Measurements from ENCODE around the gene GPR137. TPM values are rescaled to one million over a fixed set of nuclear protein-coding genes. Genes with fewer than 3 reads are reported as not detected.

GPR137 gene
- total and polyA plus RNA-seq, 9 donors, result 7.7 to 30.7 (median 19.6) TPM

- Histone ChIP-seq H3K27me3 (ENCODE audit: control insufficient read depth, insufficient read depth, low read length) (no peaks in the 10 kb centered on the region), H3K9me3 (replicated peaks; ENCODE audit: control insufficient read depth, low read depth, low read length) (no peaks in the 10 kb centered on the region), H3K36me3 (ENCODE audit: control insufficient read depth, insufficient read depth, low read length) (peaks cover 79% of the 10 kb centered on the region), H3K4me1 (ENCODE audit: control insufficient read depth, insufficient read depth, low read length) (peaks cover 13% of the 10 kb centered on the region), H3K4me3 (ENCODE audit: low read length) (no peak overlapping the region), H3K27ac (ENCODE audit: low read length) (no peak overlapping the region)
- no peak for DNase-seq
- WGBS (ENCODE audit: insufficient coverage), result 61% methylated on average over 18 of the region's 29 CpGs
Observed at GRCh38 chr11:64263021-64263946, 22.4 kb upstream of the GPR137 start.

GRCh38 chr11:64263947-64264317, 21.7 kb upstream of the GPR137 start:
- Histone ChIP-seq H3K27ac (ENCODE audit: low read length) (no peak overlapping the region), H3K27me3 (ENCODE audit: control insufficient read depth, insufficient read depth, low read length) (no peaks in the 10 kb centered on the region), H3K4me3 (ENCODE audit: low read length) (no peak overlapping the region), H3K36me3 (ENCODE audit: control insufficient read depth, insufficient read depth, low read length) (peaks cover 72% of the 10 kb centered on the region), H3K9me3 (replicated peaks; ENCODE audit: control insufficient read depth, low read depth, low read length) (no peaks in the 10 kb centered on the region), H3K4me1 (ENCODE audit: control insufficient read depth, insufficient read depth, low read length) (peaks cover 19% of the 10 kb centered on the region)
- DNase-seq, result no peak
- WGBS (ENCODE audit: insufficient coverage), result 88% methylated on average over 5 of the region's 8 CpGs

GRCh38 chr11:64264371-64264852, 21.2 kb upstream of the GPR137 start:
- no peak for DNase-seq
- Histone ChIP-seq H3K27ac (ENCODE audit: low read length) (no peak overlapping the region), H3K36me3 (ENCODE audit: control insufficient read depth, insufficient read depth, low read length) (peaks cover 68% of the 10 kb centered on the region), H3K9me3 (replicated peaks; ENCODE audit: control insufficient read depth, low read depth, low read length) (no peaks in the 10 kb centered on the region), H3K4me3 (ENCODE audit: low read length) (no peak overlapping the region), H3K27me3 (ENCODE audit: control insufficient read depth, insufficient read depth, low read length) (no peaks in the 10 kb centered on the region), H3K4me1 (ENCODE audit: control insufficient read depth, insufficient read depth, low read length) (peaks cover 23% of the 10 kb centered on the region)
- 74% methylated on average over 9 of the region's 10 CpGs for WGBS (ENCODE audit: insufficient coverage)

- no peaks in the 10 kb centered on the region for H3K9me3 ChIP-seq (replicated peaks; ENCODE audit: control insufficient read depth, low read depth, low read length)
- peaks cover 23% of the 10 kb centered on the region for H3K4me1 ChIP-seq (ENCODE audit: control insufficient read depth, insufficient read depth, low read length)
- H3K4me3 ChIP-seq (ENCODE audit: low read length), result no peak overlapping the region
- H3K27ac ChIP-seq (ENCODE audit: low read length), result no peak overlapping the region
- no peak for DNase-seq
- no peaks in the 10 kb centered on the region for H3K27me3 ChIP-seq (ENCODE audit: control insufficient read depth, insufficient read depth, low read length)
- WGBS (ENCODE audit: insufficient coverage), result 88% methylated on average over 33 of the region's 35 CpGs
- peaks cover 58% of the 10 kb centered on the region for H3K36me3 ChIP-seq (ENCODE audit: control insufficient read depth, insufficient read depth, low read length)
Observed at GRCh38 chr11:64265176-64266160, 20.2 kb upstream of the GPR137 start.

- Histone ChIP-seq H3K4me1 (ENCODE audit: control insufficient read depth, insufficient read depth, low read length) (peaks cover 25% of the 10 kb centered on the region), H3K27me3 (ENCODE audit: control insufficient read depth, insufficient read depth, low read length) (no peaks in the 10 kb centered on the region), H3K27ac (ENCODE audit: low read length) (no peak overlapping the region), H3K36me3 (ENCODE audit: control insufficient read depth, insufficient read depth, low read length) (peaks cover 52% of the 10 kb centered on the region), H3K4me3 (ENCODE audit: low read length) (no peak overlapping the region), H3K9me3 (replicated peaks; ENCODE audit: control insufficient read depth, low read depth, low read length) (no peaks in the 10 kb centered on the region)
- 77% methylated on average over 13 of the region's 15 CpGs for WGBS (ENCODE audit: insufficient coverage)
- no peak for DNase-seq
Observed at GRCh38 chr11:64266339-64266738, 19.3 kb upstream of the GPR137 start.

- Histone ChIP-seq H3K36me3 (ENCODE audit: control insufficient read depth, insufficient read depth, low read length) (peaks cover 45% of the 10 kb centered on the region), H3K9me3 (replicated peaks; ENCODE audit: control insufficient read depth, low read depth, low read length) (no peaks in the 10 kb centered on the region), H3K4me1 (ENCODE audit: control insufficient read depth, insufficient read depth, low read length) (peaks cover 34% of the 10 kb centered on the region), H3K4me3 (ENCODE audit: low read length) (no peak overlapping the region), H3K27me3 (ENCODE audit: control insufficient read depth, insufficient read depth, low read length) (no peaks in the 10 kb centered on the region), H3K27ac (ENCODE audit: low read length) (peak overlapping the region; percentile 13)
- no peak for DNase-seq
- 83% methylated on average over 14 of the region's 27 CpGs for WGBS (ENCODE audit: insufficient coverage)
Observed at GRCh38 chr11:64267207-64267945, 18.3 kb upstream of the GPR137 start.

GRCh38 chr11:64268025-64268892, 17.4 kb upstream of the GPR137 start:
- peak overlapping the region; percentile 80 for H3K4me3 ChIP-seq (ENCODE audit: low read length)
- H3K9me3 ChIP-seq (replicated peaks; ENCODE audit: control insufficient read depth, low read depth, low read length), result no peaks in the 10 kb centered on the region
- peaks cover 38% of the 10 kb centered on the region for H3K36me3 ChIP-seq (ENCODE audit: control insufficient read depth, insufficient read depth, low read length)
- peak overlapping the region; percentile 100 for H3K27ac ChIP-seq (ENCODE audit: low read length)
- DNase-seq, result peak; percentile 59
- WGBS (ENCODE audit: insufficient coverage), result 64% methylated on average over 20 of the region's 23 CpGs
- no peaks in the 10 kb centered on the region for H3K27me3 ChIP-seq (ENCODE audit: control insufficient read depth, insufficient read depth, low read length)
- peaks cover 37% of the 10 kb centered on the region for H3K4me1 ChIP-seq (ENCODE audit: control insufficient read depth, insufficient read depth, low read length)

GRCh38 chr11:64268893-64269539, 16.6 kb upstream of the GPR137 start:
- Histone ChIP-seq H3K36me3 (ENCODE audit: control insufficient read depth, insufficient read depth, low read length) (peaks cover 39% of the 10 kb centered on the region), H3K27ac (ENCODE audit: low read length) (peak overlapping the region; percentile 100), H3K9me3 (replicated peaks; ENCODE audit: control insufficient read depth, low read depth, low read length) (no peaks in the 10 kb centered on the region), H3K4me1 (ENCODE audit: control insufficient read depth, insufficient read depth, low read length) (peaks cover 37% of the 10 kb centered on the region), H3K4me3 (ENCODE audit: low read length) (peak overlapping the region; percentile 80), H3K27me3 (ENCODE audit: control insufficient read depth, insufficient read depth, low read length) (no peaks in the 10 kb centered on the region)
- DNase-seq, result peak; percentile 69
- WGBS (ENCODE audit: insufficient coverage), result under 1% methylated on average over 33 of the region's 34 CpGs

Measured in muscle of leg (tissue), 11 donors.